KMS-11 (cell line): ENCODE measurements around the gene ABLIM1.

Experiments
- H2AFZ ChIP-seq: fragments of 200-600 bp; sonication (generic); 2 replicates; pipeline ENCODE4 v1.6.1; 2016; ENCODE audit warnings: antibody characterized with exemption, mixed run types, low read depth
- H3K27ac ChIP-seq: fragments of 200-600 bp; sonication (generic); 2 replicates; pipeline ENCODE4 v1.6.1; 2016; ENCODE audit warnings: mild to moderate bottlenecking, mixed run types
- H3K27me3 ChIP-seq: fragments of 200-600 bp; sonication (generic); 2 replicates; pipeline ENCODE4 v1.6.1; 2017; ENCODE audit warnings: mild to moderate bottlenecking, low read depth, mixed run types, moderate library complexity; ENCODE audit not compliant: insufficient read depth
- H3K36me3 ChIP-seq: fragments of 200-600 bp; sonication (generic); 2 replicates; pipeline ENCODE4 v1.6.1; 2017; ENCODE audit warnings: mild to moderate bottlenecking, mixed run types; ENCODE audit not compliant: insufficient read depth
- H3K4me1 ChIP-seq: fragments of 200-600 bp; sonication (generic); 2 replicates; pipeline ENCODE4 v1.6.1; 2016; ENCODE audit warnings: mild to moderate bottlenecking, low read depth, mixed run types; ENCODE audit not compliant: poor library complexity, severe bottlenecking
- H3K4me2 ChIP-seq: fragments of 200-600 bp; sonication (generic); 2 replicates; pipeline ENCODE4 v1.7.0; 2016; ENCODE audit warnings: mild to moderate bottlenecking, mixed run types
- H3K4me3 ChIP-seq: fragments of 200-600 bp; sonication (generic); IDR thresholded peaks from 2 replicates; pipeline ENCODE4 v1.6.1; 2017; ENCODE audit warnings: low read depth, low read length, mixed read lengths; ENCODE audit not compliant: insufficient read depth
- H3K79me2 ChIP-seq: fragments of 200-600 bp; sonication (generic); 2 replicates; pipeline ENCODE4 v1.6.1; 2016; ENCODE audit warnings: low read depth, mixed run types; ENCODE audit not compliant: insufficient read depth
- H3K9ac ChIP-seq: fragments of 200-600 bp; sonication (generic); 2 replicates; pipeline ENCODE4 v1.6.1; 2016; ENCODE audit warnings: mild to moderate bottlenecking, mixed run types
- H4K20me1 ChIP-seq: fragments of 200-600 bp; sonication (generic); 2 replicates; pipeline ENCODE4 v1.6.1; 2016; ENCODE audit warnings: mild to moderate bottlenecking, mixed run types; ENCODE audit not compliant: insufficient read depth
- TF ChIP-seq, protein P1 (sequence below): fragments of 200-600 bp; sonication (generic); conservative IDR thresholded peaks from 2 replicates; pipeline ENCODE4 v1.6.1; 2017; ENCODE audit warnings: low read depth, mild to moderate bottlenecking, antibody characterized with exemption, low read length, moderate library complexity, mixed read lengths

Gene ABLIM1

DNA sequence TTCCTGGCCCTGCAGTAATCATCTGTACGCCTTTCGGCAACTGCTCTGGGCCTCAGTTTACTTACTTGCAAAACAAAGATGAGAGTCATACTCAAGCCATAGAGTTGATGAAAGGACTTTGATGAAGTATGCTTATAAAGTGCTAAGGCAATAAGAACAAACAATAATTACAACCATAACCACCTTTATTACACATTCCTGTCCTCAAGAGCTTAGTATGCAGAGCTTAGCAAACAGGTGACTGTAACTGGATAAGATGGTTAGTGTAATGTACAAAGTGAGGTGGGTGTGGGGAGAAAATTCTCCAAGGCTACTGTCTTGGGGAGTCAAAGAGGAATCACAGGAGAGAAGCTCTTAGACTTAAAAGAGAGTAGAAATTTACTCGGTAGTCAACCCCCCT, 136.8 kb downstream of the ABLIM1 start:
- Histone ChIP-seq H3K79me2 (peaks cover 69% of the 10 kb centered on the region), H3K4me1 (peaks cover 94% of the 10 kb centered on the region), H4K20me1 (no peaks in the 10 kb centered on the region), H3K27ac (no peak overlapping the region), H3K4me2 (no peak overlapping the region), H3K36me3 (no peaks in the 10 kb centered on the region), H3K4me3 (no peak overlapping the region), H2AFZ (no peak overlapping the region), H3K9ac (no peak overlapping the region), H3K27me3 (no peaks in the 10 kb centered on the region)
- TF ChIP-seq, protein P1, sequence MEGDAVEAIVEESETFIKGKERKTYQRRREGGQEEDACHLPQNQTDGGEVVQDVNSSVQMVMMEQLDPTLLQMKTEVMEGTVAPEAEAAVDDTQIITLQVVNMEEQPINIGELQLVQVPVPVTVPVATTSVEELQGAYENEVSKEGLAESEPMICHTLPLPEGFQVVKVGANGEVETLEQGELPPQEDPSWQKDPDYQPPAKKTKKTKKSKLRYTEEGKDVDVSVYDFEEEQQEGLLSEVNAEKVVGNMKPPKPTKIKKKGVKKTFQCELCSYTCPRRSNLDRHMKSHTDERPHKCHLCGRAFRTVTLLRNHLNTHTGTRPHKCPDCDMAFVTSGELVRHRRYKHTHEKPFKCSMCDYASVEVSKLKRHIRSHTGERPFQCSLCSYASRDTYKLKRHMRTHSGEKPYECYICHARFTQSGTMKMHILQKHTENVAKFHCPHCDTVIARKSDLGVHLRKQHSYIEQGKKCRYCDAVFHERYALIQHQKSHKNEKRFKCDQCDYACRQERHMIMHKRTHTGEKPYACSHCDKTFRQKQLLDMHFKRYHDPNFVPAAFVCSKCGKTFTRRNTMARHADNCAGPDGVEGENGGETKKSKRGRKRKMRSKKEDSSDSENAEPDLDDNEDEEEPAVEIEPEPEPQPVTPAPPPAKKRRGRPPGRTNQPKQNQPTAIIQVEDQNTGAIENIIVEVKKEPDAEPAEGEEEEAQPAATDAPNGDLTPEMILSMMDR, result no peak

DNA sequence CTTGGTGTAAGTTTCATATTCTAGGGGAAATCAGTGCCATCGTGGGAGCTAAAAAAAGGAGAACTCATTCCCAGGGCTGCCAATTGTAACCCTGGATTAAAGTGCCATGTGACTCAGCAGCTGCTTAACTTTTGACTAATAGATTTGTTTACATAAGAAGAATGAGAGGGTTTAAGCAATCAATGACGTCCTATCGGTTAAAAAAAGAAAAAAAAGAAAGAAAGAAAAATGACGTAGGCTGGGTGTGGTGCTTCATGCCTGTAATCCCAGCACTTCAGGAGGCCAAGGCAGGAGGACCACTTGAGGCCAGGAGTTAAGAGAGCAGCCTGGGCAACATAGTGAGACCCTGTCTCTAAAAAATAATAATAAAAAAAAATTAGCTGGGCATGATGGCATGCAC, 137.6 kb downstream of the ABLIM1 start:
- Histone ChIP-seq H3K27me3 (no peaks in the 10 kb centered on the region), H2AFZ (no peak overlapping the region), H3K36me3 (no peaks in the 10 kb centered on the region), H4K20me1 (no peaks in the 10 kb centered on the region), H3K4me2 (no peak overlapping the region), H3K4me3 (no peak overlapping the region), H3K4me1 (peaks cover 100% of the 10 kb centered on the region), H3K79me2 (peaks cover 69% of the 10 kb centered on the region), H3K9ac (no peak overlapping the region), H3K27ac (no peak overlapping the region)
- TF ChIP-seq, protein P1, result no peak

DNA sequence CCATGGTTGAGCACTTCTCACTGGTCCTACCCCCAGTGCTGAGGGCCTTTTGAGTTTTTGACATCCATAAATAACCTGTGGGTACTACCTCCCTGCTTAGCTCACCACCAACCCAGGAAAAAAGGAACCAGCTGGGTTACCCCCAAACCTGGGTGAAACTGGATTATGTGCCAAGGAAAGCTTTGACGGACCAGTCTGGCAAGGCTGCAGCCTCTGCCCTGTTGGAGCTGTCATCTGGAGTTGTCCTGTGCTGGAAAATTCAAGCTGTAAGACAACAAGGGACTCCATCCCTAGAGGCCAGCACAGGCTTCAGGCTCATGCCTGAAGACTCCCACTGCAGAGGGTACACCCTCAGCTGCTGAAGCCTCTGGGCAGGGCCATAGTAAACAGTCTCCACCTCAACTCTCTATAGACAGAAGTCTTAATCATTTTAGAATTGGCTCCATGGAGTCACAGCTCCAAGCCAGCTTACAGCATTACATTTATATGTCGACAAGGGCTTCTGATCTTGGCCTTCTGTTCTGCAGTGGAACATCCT, 138.2 kb downstream of the ABLIM1 start:
- no peak overlapping the region for H3K4me3 ChIP-seq
- no peak overlapping the region for H3K9ac ChIP-seq
- H3K4me1 ChIP-seq, result peaks cover 97% of the 10 kb centered on the region
- H3K27ac ChIP-seq, result no peak overlapping the region
- peaks cover 68% of the 10 kb centered on the region for H3K79me2 ChIP-seq
- H4K20me1 ChIP-seq, result no peaks in the 10 kb centered on the region
- no peaks in the 10 kb centered on the region for H3K27me3 ChIP-seq
- H3K4me2 ChIP-seq, result no peak overlapping the region; the same call in 1 of the 2 replicates
- no peak overlapping the region for H2AFZ ChIP-seq
- TF ChIP-seq, protein P1, result no peak
- H3K36me3 ChIP-seq, result no peaks in the 10 kb centered on the region

DNA sequence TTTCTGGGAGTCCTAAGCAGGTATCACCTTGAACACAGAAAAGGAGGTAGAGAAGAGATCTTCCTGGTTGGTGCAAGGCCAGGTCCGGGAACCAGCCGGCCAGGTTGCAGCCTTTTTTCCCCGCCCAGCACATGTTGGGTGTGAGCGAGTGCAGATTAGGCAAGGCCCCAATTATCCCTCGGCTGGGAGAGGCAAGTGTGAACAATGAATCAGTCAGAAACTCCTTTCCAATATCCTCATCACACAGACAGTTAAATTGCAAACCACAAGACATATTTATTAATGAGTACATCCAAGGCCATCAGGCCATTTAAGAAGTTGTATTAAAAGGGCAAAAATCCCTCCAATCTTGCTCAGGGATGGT, 138.8 kb downstream of the ABLIM1 start:
- no peaks in the 10 kb centered on the region for H3K36me3 ChIP-seq
- H3K9ac ChIP-seq, result no peak overlapping the region
- TF ChIP-seq, protein P1, result no peak
- H3K4me1 ChIP-seq, result peaks cover 91% of the 10 kb centered on the region
- no peak overlapping the region for H3K4me3 ChIP-seq
- H3K27me3 ChIP-seq, result no peaks in the 10 kb centered on the region
- no peaks in the 10 kb centered on the region for H4K20me1 ChIP-seq
- no peak overlapping the region; the same call in 1 of the 2 replicates for H3K4me2 ChIP-seq
- no peak overlapping the region; the same call in 1 of the 2 replicates for H3K27ac ChIP-seq
- H2AFZ ChIP-seq, result no peak overlapping the region
- H3K79me2 ChIP-seq, result peaks cover 68% of the 10 kb centered on the region
